Ascending aorta (tissue), 2 donors: ENCODE data around the gene CACNA2D3. TPM values are rescaled to one million over a fixed set of nuclear protein-coding genes. Genes with fewer than 3 reads are reported as not detected.

Experiments used
- DNase-seq, 2 donors: peaks; one replicate each; pipeline ENCODE4 v3.0.0-alpha.2; 2019; ENCODE audit warnings: low spot score in 2 of 2
- H3K27ac ChIP-seq, 2 donors: fragments of 200-600 bp; sonication (generic); one replicate each; pipeline ENCODE4 v1.5.1; 2016 to 2017; ENCODE audit warnings: mild to moderate bottlenecking in 1 of 2
- H3K27me3 ChIP-seq: fragments of 200-600 bp; sonication (generic); one replicate; pipeline ENCODE4 v1.5.1; 2017
- H3K36me3 ChIP-seq, 2 donors: fragments of 200-600 bp; sonication (generic); one replicate each; pipeline ENCODE4 v1.5.1; 2016
- H3K4me1 ChIP-seq, 2 donors: fragments of 200-600 bp; sonication (generic); one replicate each; pipeline ENCODE4 v1.5.1; 2016 to 2017; ENCODE audit warnings: mild to moderate bottlenecking in 1 of 2
- H3K4me3 ChIP-seq, 2 donors: fragments of 200-600 bp; sonication (generic); one replicate each; pipeline ENCODE4 v1.5.1; 2016 to 2017; ENCODE audit warnings: mild to moderate bottlenecking in 1 of 2
- H3K9me3 ChIP-seq, 2 donors: fragments of 200-600 bp; sonication (generic); one replicate each; pipeline ENCODE4 v1.5.1; 2016
- intact Hi-C: fragments of 100-400 bp; cut with DNase I; formaldehyde crosslinking; loops from one replicate; pipeline ENCODE4 v1.15.1; 2023
- total RNA-seq: library from RNA; depleted of rRNA; stranded (reverse); fragments of >200 nt; gene quantifications from one replicate; pipeline ENCODE4 v1.1.0, GENCODE V29; 2016
- TF ChIP-seq, protein P1 (sequence below), 3 experiments: fragments of 200-600 bp in 2 of 3; fragments of 450-650 bp in 1 of 3; sonication (generic) in 2 of 3; IDR thresholded peaks; one replicate each; pipeline ENCODE4 v1.5.1; 2016 to 2019; ENCODE audit warnings: antibody characterized with exemption in 3 of 3, mild to moderate bottlenecking in 1 of 3, moderate library complexity in 1 of 3

The CACNA2D3 gene
- total RNA-seq, 1 donor from 2014 or later, result not detected

DNA sequence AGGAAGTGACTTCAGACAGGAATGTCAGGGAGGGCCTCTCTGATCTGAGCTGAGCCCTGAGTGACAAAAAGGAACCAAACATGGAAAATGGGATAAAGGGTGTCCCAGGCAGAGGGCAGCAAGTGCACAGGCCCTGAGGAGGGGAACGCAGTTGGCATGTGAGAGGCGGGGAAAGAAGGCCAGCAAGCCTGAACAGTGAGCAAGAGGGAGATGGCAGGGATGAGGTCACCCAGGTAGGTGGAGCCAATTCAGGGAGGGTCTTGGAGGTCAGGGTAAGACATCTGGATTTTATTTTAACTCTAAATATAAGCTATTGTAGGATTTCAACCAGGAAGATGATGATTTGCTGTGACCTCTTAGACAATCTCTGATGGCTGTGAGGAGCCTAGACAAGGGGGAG is 637.8 kb downstream of the CACNA2D3 start:
- Histone ChIP-seq H3K4me3 (no peak overlapping the region), H3K36me3 (no peaks in the 10 kb centered on the region), H3K9me3 (no peaks in the 10 kb centered on the region), H3K27me3 (no peaks in the 10 kb centered on the region), H3K27ac (no peak overlapping the region), H3K4me1 (no peaks in the 10 kb centered on the region)
- intact Hi-C loops, result no loop called here
- DNase-seq, result no peak
- TF ChIP-seq, protein P1, sequence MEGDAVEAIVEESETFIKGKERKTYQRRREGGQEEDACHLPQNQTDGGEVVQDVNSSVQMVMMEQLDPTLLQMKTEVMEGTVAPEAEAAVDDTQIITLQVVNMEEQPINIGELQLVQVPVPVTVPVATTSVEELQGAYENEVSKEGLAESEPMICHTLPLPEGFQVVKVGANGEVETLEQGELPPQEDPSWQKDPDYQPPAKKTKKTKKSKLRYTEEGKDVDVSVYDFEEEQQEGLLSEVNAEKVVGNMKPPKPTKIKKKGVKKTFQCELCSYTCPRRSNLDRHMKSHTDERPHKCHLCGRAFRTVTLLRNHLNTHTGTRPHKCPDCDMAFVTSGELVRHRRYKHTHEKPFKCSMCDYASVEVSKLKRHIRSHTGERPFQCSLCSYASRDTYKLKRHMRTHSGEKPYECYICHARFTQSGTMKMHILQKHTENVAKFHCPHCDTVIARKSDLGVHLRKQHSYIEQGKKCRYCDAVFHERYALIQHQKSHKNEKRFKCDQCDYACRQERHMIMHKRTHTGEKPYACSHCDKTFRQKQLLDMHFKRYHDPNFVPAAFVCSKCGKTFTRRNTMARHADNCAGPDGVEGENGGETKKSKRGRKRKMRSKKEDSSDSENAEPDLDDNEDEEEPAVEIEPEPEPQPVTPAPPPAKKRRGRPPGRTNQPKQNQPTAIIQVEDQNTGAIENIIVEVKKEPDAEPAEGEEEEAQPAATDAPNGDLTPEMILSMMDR (IDR thresholded peaks at IDR 0.05), result no peak

DNA sequence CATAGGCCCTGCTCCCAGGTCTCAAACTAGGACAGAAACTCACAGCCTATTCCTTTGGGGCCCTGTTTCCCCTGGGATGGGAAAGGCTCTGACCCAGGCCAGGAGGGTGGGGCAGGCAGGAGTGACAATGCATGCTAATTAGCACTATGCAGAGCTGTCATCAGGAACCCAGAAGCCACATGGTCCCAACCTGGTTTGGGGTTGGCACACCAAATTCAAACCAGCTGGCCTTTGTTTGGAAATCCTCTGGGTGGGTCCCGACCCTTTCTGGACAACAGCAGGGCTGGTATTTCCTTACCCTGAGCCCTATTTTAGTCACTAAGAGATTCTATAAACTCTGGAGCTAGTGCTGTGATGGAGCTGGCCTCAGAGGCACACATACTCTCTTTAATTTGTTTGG is 639.3 kb downstream of the CACNA2D3 start:
- TF ChIP-seq, protein P1 (IDR thresholded peaks at IDR 0.05), result no peak
- H3K4me3 ChIP-seq, result no peak overlapping the region

DNA sequence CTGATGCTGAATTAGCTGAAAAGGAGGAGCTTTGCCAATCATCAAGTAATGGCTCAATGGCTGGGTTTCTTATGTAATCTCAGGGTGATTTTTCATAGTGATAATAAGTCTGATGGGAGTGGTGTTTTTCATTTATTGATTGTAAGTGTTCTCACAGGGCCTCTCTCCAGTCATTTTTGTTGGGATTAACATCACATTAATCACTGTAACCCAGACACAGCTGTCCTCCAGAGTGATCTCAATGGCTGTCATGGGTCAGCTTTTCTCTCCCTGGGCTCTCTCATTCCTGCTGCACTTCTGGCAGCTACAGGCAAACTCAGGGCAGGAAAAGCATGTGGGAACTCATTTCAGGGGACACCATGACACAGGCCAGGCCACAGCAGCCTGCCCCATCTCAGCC is 642.6 kb downstream of the CACNA2D3 start:
- no peak for DNase-seq
- Histone ChIP-seq H3K27me3 (no peaks in the 10 kb centered on the region), H3K9me3 (no peaks in the 10 kb centered on the region), H3K4me1 (no peaks in the 10 kb centered on the region), H3K27ac (no peak overlapping the region), H3K4me3 (no peak overlapping the region), H3K36me3 (no peaks in the 10 kb centered on the region)
- TF ChIP-seq, protein P1 (IDR thresholded peaks at IDR 0.05), result no peak
- intact Hi-C loops, result no loop called here

More for the DNA sequence above, 639.3 kb downstream of the CACNA2D3 start:
- no peaks in the 10 kb centered on the region for H3K27me3 ChIP-seq
- no peaks in the 10 kb centered on the region for H3K4me1 ChIP-seq
- no peak overlapping the region for H3K27ac ChIP-seq
- DNase-seq, result no peak
- H3K36me3 ChIP-seq, result no peaks in the 10 kb centered on the region
- no peaks in the 10 kb centered on the region for H3K9me3 ChIP-seq
- intact Hi-C loops, result no loop called here

DNA sequence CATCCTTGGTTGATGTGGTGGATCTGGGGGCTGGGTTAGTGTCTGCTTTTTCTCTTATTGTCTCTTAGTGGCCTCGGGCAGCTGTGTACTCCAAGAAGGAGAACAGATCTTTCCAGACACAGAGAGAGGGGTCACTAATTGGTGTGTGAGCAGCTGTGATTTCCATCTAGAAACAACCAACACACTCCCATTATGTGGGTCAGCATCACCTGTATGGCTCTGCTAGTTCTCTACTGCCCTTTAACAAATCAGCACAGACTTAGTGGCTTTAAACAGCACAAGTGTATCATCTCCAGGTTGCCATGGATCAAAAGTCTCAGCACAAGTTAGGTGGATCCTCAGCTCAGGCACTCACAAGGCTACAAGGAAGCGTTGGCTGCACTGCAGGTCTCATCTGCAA is 648.7 kb downstream of the CACNA2D3 start:
- TF ChIP-seq, protein P1 (IDR thresholded peaks at IDR 0.05), result no peak
- intact Hi-C loops, result no loop called here
- no peaks in the 10 kb centered on the region for H3K4me1 ChIP-seq
- no peaks in the 10 kb centered on the region for H3K27me3 ChIP-seq
- H3K36me3 ChIP-seq, result no peaks in the 10 kb centered on the region
- H3K27ac ChIP-seq, result no peak overlapping the region
- H3K4me3 ChIP-seq, result no peak overlapping the region
- DNase-seq, result no peak
- no peaks in the 10 kb centered on the region for H3K9me3 ChIP-seq

DNA sequence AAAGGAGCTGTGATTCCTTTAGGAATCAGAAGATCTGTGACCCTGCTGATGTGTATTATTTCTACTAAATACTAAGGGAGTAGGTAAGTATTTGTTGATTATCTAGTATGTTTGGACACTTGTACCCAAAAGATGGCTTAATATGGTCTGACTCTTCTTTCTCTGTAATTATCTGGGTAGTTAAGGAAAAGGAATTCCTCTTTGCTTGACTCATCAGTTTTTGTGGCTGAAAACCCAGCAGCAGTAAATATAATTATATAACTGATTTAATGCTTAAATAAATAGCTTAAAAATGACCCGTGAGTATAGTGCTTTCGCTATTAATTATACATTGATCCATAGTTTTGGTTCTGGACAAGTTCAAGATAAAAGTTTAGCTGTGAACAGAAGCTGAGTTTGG is 649.7 kb downstream of the CACNA2D3 start:
- H3K4me3 ChIP-seq, result no peak overlapping the region
- H3K36me3 ChIP-seq, result no peaks in the 10 kb centered on the region
- intact Hi-C loops, result no loop called here
- H3K27me3 ChIP-seq, result no peaks in the 10 kb centered on the region
- no peaks in the 10 kb centered on the region for H3K4me1 ChIP-seq
- TF ChIP-seq, protein P1 (IDR thresholded peaks at IDR 0.05), result no peak
- no peak overlapping the region for H3K27ac ChIP-seq
- no peak for DNase-seq
- no peaks in the 10 kb centered on the region for H3K9me3 ChIP-seq

DNA sequence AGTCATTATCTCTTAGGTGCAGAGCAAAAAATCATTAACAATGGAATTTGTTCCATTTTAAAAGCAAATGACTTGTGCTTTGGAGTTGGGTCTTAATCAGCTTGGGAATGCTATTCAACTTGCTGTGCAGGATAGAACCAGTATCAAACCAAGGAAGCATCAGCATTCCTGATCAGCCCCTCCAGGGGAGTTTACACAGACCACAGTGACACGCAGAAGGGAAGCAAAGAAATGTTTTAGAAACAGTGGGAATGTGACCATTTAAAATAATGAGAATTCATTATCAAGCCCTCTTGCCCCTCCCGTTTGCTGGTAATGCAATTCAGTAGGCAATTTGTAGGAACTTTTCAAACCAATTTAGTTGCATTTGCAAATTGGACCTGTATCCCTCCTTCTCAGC is 650.4 kb downstream of the CACNA2D3 start:
- no peaks in the 10 kb centered on the region for H3K9me3 ChIP-seq
- H3K27me3 ChIP-seq, result no peaks in the 10 kb centered on the region
- H3K4me3 ChIP-seq, result no peak overlapping the region
- TF ChIP-seq, protein P1 (IDR thresholded peaks at IDR 0.05), result no peak
- H3K36me3 ChIP-seq, result no peaks in the 10 kb centered on the region
- no peaks in the 10 kb centered on the region for H3K4me1 ChIP-seq
- intact Hi-C loops, result no loop called here
- H3K27ac ChIP-seq, result no peak overlapping the region
- DNase-seq, result no peak
